HG03520 (cell line): Measurements from ENCODE around the gene HOXA9.

Source experiments
- ATAC-seq: cut with Tn5 transposase; IDR thresholded peaks from one replicate; pipeline ENCODE4 v1.9.1; 2021; ENCODE audit warnings: mild to moderate bottlenecking, moderate library complexity; ENCODE audit not compliant: unreplicated experiment

Gene HOXA9

DNA sequence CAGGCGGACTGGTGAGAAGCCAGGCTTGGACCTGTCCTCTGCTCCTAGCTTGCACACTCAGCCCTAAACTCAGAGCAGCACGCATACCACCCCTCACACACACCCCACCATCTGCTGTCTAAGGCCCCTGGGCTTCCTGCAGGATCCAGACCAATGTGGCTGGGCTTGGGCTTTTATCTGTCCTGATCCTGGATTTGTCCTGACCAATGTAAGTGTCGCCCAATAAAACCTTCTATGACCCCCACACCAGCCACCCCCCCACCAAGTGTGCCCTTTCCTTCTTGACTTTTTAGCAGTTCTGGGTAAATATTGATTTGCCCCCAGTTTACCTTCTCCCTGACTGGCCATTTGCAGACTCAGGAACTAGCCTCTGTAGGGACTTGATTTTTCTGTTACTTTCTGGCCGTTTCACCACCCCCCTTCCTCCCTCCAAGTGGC, 36.3 kb upstream of the HOXA9 start:
- ATAC-seq: no peak

DNA sequence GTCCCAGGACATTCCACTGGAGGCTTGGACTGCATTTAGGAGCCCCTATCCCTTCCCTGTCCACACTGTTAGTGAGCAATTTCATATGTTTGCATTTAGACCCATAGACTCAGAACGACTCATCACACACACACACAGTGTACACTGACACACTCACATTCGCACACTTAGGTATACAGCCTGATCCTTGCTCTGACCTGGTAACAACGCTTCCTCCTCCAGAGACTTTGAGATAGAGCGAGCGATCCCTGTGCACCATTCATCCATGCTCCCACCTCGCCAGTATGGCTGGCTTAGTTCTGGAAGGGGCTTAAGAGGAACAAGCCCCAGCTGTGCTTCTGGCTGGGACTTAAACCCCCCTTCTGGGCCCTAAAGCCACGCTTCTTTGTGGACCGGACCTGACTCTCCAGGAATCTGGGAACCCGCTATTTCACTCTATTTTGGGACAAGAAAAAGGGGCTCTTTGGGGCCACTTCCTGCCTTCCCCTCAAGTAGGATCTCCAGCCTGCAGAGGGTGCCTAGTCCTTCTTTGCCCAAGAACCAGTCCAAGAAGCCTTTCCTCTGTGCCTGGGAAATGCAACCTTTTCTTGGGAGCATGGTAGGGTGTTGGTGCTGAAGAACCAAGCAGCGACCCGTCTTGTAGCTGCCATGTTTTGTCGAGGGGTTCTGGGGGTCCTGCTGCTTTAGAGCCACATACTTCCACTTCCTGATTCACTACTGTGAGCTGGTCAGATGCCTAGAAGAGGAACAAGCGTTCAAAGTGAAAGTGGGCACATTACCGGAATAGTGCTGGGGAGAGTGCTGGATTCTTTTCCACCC, 35.6 kb upstream of the HOXA9 start:
- ATAC-seq: no peak

DNA sequence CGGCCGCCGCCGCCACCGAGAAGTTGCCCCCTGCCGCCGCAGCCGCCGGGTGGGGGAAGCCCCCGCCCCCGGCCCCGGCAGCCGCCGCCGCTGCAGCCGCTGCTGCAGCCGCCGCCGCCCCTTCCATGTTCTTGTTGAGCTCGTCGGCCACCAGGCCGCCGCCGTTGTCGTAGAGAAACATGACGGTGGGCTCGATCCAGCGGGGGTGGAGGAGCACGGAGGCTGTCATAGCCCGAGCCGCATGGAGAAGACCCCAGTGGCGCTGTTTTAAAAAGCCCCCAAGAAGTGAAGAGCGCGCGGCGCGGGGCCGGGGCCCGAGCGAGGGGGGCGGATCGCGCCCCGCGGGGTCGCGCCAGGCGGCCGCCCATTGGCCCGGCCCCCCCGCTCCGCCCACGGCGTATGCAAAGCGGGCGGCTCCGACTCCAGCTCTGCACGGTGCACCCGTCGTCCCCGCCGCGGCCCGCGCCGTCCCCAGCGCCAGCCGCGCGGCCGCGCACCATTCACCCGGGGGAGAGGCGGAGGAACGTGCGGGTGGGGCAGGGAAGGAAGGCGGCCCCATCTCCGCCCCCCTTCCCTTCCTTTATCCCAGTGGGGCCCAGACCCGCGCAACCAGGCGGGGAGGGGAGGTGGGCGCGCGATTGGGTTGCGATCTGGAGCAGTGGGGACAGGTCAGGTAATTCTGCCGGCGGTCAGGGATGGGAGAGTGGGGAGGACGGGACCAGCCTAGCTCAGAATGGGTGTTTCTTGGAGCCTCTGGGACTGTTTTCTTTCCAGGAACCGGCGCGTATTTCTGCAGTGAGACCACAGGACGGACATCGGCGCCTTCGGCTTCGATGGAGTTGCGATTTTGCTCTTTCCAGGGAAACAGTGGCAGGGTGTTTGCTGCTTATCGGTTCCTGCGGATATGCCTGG, 34.8 kb upstream of the HOXA9 start, which contains the start of gene HOXA13:
Gene HOXA13, minus strand, starts transcription at position 243 of the 912 bp plus-strand sequence. Its CDS starts 14 bp downstream, at position 229.
- ATAC-seq: no peak

DNA sequence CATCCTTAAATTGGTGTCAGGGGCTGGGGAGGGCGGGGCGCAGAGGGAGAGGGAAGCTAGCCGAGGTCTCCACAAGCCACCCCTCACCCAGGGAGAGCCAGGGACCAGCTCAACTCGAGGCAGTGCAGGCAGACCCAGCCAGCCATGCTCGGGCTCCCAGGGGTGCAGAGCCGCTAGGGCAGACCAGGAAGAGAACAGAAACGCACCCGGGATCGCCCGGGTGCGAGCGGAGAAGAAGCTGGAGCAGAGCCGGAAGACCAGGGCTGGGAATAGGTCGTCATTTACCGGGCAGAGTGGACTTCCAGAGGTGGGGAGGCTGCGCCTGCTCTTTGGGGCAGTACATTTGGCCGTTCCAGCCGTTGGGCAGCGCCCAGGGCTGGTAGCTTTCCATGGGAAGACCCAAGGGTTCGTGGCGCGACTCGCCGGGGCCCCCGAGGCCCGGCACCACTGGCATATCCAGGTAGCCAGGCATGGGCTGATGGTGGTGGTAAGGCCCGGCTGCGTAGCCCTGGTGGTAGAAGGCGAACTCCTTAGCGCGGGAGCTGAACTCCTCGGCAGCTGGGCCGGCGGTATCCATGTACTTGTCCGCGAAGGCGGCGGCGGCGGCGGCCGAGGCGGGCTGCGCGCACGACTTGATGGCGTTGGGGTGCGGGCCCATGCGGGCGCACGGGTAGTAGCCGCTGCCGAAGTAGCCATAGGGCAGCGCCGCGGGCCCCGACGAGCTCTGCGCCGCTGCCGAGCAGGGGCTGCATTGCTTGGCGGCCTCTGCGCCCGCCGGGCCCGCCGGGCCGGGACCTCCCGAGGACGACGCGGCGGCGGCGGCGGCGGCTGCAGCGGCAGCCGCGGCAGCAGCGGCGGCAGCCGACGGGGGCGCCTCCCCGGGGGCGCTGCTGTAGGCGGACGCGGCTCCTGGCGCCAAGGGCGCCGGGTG, 33.8 kb upstream of the HOXA9 start:
- ATAC-seq: no peak

DNA sequence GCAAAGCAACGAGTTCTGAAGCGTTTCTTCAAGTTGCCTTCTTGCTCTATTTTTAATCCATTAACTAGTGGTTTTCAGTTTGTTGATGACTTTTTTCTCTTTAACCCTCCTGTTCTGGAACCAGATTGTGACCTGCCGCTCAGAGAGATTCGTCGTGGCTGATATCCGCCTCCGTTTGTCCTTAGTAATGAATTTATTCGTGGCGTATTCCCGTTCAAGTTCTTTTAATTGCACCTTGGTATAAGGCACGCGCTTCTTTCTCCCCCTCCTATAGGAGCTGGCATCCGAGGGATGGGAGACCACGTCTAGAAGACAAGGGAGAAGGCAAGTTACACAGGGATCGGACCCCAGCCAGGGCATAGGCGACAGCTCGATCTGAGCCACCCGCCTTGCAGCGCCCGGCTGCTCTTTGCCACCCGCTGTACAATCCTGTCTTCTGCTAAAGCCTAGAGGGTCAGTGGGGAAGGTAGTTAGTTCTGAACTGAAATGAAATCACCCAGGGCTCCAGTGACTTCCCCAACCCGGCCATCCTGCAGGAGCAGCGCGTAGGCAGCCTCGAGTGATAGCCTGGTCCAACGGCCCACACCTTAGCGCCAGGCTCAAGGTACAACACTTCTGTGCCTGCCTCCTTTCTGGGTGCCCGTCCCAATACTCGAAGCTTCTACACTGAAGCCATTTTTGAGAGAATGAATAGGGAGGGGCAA, 33.0 kb upstream of the HOXA9 start:
- no peak for ATAC-seq

DNA sequence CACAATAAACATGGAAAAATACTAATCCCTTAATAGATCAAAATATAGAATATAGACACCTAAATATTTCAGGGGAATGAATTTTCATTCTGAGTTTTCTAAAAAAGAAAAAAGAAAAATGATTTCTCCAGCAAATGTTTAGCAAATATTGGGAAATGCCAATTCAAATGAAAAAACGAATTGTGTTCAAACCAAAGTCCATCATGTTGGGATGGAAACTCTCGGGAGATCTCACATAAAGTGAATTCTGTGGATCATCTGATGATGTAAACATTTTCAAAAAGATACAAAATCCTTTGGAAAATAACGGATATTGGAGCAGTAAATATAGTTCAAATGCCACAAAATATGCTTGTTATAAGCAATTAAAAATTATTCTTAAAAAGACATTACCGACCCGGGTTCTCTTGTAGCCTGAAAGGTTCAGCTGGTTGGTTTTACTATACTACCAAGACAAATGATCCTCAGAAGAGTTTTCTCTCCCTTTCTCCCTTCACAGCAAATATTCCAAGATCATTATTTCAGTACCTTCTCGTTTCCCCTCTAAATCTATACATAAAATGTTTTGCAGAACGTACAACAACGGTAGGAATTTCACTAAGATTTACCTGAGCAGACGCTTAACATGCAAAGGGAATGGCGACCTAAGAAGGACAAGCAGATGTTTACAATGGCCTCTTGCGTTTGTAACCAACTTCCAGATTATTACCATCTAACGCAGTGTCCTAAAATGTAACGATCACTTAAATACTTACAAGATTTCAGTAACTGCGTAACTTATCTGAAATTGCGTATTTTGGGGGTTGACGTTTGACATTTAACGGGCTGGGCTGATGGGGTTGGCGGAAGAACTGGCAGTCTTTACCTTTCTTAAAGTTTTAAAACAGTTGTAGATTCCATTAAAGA, 32.1 kb upstream of the HOXA9 start:
- no peak for ATAC-seq

DNA sequence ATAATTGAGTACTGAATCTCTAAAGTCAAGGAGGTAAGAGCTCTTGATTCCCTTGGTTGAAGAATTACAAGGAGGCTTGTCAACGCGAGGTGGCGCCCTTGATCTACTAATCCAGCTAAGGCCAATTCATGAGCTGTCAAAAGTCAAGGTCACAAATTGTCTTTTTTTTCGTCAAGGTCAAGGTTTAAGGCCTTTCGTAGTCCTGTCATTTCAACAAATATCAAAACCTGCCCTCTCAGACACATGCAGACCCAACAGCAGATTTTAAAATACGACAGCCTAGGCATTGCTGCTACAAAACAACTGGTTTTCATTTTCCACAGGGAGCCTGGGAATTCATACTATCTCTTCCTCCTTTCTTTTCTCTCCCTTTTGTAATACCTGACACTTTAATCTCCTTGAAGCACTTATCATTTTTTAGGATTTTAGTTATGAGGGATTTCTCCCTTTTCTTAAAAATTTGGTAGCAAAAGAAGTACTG, 31.0 kb upstream of the HOXA9 start:
- ATAC-seq: no peak

DNA sequence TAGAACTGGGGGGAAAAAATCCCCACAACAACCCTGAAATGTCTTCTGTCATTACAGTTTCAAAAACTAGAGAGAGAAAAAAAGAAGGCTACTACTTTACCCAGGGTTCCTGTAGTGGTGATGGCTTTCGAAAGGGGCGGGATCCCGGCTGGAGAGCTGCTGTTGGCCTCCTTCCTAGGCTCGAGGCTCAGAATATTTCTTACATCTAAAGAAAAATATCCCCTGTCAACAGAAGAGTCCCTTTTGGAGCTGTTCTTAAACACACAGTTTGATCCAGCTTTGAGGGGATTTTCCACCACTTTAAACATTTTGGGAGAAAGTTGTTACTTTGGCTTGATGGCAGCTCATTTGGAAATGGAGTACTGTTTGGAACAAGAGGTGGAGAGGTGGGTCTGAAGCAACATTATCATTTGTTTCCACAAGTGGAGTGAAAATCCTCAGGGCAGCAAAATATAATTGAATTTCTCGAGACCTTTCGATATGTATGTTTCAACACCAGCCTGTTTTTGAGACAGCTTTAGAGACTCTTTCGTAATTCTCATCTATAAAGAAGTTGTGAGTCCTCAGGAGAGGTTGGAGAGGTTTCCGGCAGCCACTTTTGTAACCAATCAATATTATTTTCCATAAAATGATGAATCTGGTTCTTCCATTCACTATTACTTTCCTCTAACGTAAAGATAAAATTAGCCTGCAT, 29.5 kb upstream of the HOXA9 start:
- no peak for ATAC-seq

DNA sequence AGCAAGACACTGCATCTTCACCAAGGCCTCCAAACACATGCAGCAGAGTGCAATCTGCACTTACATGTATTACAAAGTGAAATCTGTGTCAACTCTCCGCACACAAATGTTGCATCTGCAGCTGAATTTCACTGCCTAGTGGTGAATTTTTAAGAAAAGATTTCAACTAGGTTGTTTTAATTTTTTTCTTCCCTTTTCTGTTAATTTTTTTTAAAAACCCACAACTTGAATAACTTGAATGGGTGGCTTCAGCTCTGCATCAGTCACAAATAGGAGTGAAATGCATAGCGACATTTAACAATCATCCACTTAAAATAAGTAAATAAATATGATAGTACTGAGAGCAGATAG, 28.6 kb upstream of the HOXA9 start:
- no peak for ATAC-seq

DNA sequence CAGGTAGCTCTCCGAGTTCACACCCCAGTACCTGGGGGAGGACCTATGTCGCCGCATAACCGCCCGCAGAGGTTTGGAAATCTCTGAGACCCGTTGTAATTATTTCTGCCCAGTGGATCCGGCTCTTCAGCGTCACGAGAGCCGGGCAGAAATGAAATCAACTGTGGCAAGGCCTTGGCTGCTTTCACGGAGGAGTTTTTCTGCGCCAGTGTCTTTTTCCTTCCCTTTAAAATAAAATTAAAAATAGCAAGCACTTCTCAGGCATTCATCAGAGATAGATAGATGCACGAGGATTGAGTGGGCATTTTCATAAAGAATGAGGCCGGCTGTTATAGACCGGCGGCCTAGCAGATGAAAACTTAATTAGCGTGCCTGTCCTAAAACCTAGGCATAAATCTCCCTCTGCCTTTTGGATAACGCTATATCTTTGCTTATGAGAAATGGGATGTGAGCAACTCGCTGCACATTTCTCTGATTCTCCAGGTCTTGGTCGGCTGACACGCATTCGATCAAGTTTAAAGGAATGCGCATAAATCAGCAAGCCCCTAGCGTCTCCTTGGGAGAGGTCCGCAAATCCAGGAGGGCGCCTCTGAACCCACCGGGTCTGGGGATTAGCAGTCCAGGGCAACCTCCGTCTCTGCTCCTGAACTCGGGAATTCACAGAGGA, 28.1 kb upstream of the HOXA9 start:
- ATAC-seq: no peak

DNA sequence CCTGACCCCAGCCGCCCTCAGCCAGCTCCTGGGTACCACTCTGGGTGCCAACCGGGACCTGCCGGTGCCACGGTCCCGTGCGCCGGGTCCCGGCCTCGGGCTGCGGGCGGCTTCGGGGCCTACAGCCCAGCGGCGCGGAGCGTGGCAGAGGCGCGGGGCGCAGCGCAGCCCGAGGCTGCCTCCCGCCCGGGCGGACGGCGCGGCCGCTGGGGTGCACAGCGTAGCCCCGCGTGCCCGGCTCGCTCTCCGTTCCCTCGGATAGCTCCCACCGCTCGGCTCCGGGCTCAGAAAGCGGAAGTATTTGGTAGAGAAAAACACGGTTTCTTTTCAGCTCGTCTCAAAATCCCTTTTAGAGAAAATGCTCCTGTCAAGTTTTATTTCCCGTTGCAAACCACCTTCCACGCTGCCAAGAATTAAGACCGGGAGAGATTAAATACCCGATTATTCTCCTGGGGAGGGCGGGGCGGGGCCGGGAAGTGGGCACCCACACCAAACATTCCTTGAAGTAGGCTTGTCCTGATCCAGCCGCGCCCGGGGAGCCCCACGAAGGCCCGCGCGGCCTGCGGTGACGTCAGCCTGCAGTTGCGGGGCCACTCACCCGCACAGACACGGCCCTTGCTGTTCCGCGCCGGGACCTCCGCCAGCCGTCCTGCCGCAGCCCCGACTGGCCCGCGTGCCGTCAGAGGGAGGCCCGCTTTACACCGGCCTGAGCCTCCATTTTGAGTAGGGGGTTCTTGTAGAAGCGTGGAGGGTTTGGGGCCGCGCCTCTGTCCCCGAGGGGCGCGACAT, 27.4 kb upstream of the HOXA9 start:
- ATAC-seq: no peak

DNA sequence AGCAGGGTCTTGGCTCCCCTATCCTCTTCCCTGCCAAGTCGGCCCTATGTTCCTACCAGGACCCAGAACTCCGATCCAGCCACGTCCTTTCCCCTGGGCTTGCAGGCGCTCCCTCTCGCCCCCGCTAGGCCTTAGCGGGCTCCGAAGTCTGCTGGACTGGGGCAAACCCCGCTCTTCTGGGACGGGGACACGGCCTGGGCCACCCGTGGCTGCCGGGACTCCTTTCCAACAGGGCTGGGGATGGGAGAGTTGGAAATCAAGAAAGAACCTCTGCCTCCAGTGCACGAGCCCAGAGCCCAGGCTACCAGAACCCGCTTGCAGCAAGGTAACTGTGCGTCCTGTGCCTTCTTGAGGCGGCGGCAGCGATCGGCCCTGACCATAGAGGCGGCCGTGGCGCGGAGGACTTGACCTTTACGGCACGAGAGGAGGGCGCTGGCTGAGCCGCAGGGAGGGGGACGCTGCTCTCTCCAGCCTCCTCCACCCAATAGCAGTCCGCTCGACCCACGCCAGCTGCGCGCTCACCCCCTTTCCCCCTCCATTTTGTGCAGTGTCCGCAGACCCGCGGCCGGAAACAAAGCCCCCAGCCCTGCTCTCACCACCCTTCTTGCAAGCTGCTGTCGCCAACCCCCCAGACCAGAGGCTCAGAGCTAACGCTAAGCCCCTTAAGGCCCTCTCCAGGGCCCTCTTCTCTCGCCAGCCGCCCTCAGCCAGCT, 26.7 kb upstream of the HOXA9 start:
- no peak for ATAC-seq

DNA sequence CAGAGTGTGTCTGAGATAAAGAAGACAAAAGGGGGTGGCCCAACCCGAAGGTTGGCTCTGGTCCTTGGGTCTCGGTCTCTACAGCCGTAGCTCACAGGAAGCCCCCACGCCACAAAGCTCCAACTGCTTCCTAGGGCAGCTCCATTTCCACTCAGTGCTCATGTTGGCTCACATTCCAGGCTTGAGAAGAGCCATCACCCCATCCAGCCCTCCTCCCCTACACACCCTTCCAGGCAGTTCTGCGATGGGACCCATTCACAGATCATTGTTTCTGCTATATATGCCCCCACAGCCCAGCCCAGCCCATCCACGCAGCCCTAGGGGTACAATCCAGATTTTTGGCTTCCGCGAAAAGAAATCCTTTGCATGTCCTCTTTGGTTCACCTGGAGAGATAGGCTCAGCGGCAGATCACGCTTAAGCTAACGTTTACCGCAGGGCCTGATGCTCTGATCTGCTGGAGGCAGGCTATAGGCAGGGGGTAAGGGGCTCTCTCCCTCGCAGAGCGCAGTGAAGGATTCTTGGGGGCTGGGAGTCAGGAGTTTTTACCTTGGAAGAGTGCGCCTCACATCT, 25.9 kb upstream of the HOXA9 start:
- ATAC-seq: no peak

DNA sequence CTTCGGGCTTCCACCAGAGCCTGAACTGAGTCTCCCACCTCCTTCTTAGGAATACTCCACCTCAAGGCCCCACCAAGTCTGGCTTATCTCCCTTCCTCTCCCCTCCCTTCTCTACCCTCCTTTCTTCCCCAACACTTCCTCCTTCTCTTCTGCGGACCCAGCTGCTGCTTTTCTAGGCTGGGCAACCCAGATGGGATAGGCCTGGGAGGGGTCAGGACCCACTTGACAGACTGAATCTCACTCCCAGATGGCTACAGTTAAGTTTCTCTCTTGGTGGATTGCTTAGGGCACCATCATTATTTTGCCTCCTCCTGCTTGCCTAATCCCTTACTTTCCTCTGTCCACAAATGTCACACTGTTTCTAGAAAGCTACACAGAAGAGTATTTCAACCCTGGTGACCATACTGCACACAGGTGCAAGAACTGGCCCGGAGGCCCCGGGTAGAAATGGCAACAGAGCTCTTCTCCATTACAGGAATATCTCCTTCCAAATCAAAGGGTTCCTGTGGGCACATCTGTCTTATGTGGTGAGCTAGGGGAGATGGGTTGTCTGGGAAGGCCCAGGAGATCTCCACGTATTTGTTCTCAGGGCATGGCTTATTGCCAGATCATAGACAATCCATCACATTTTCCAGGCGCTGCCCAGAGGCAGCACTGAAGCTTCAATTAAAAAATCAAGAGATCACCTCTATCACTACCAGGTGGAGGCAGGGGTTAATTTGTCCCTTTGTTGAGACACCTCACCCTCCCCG, 24.8 kb upstream of the HOXA9 start:
- no peak for ATAC-seq

DNA sequence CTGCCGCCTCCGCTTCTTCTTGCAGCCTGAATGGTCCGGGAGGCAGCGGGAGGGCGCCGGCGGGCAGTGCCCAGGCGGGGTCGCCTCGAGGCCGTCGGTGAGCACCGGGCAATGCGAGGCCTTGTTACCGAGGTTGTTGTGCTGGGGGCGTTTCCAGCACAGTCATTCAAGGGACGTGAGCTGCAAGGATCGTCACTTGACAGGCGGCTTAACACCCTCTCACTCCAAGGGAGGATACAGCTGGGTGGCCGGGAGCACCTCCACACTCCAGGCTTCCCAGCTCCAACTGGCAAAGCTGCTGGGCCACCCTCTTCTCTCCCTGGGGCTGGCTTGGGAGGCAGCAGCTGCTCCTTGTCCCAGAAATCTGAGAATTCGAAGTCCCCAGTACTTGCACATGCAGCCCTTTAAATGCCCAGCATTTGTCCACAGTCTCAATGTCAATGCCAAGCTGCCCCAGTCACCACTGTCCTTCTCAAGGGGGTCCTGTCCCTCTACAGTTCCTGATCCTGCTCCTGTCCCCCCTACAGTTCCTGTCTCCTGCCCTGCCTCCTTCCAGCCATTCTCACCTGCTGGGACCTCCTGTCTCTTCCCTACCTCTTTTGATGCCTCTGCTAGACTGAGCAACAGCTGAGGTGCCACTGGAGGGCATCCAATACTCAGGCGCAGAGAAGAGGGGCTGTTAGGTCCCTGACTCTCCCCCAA, 24.1 kb upstream of the HOXA9 start:
- ATAC-seq: no peak
